HG02759 (cell line): Measurements from ENCODE around the gene PRCC.
"Not testable (repeated sequence)": the region's sequence is repeated elsewhere in the genome, so short reads cannot be mapped to it uniquely, and the experiment has no call there.

Experiments used
- ATAC-seq: cut with Tn5 transposase; IDR thresholded peaks from one replicate; pipeline ENCODE4 v1.9.1; 2021; ENCODE audit warnings: mild to moderate bottlenecking, moderate library complexity; ENCODE audit not compliant: unreplicated experiment

The PRCC gene

DNA sequence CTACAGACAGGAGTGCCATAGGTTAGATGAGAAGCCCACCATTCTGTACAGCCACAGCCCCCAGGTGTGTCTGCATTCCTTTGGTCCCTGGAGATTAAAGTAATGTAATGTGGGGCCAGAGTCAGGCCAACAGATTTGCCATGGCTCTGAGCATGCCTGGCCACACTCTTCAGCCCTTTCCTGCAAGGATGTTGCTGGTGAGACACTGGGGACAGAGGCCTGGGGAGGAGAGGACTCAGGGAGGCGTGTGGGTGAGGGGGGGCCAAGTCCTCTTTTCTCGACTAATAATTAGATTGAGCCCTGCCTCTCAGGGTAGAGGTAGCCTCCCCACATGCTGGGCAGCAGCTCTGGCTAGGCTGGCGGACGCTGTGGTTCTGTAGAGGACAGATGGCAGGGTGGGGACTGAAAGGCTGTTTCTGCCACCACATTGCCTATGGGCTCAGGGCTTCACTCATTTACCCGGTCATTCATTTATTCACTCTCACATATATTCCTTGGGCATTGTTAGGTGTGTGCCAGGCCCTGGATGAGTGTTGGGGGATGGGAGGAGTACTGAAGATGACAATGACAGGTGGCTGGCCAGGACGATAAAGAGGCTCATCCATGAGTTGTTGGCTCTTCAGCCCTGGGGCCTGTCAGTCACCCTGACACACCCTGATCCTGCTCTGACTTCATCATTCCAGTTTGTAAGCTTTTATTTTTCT lies 7.1 kb upstream of the PRCC start:
- no peak for ATAC-seq

DNA sequence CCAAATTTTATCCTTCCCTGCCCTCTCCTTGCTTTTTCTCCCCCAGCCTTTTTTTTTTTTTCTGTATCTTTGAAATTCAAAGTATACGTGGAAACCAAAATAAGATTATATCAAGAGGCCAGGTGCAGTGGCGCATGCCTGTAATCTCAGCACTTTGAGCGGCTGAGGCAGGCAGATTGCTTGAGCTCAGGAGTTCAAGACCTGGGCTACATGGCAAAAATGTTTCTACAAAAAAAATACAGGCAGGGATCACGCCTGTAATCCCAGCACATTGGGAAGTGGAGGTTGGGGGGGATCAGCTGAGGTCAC lies 6.6 kb upstream of the PRCC start:
- ATAC-seq, result no peak

DNA sequence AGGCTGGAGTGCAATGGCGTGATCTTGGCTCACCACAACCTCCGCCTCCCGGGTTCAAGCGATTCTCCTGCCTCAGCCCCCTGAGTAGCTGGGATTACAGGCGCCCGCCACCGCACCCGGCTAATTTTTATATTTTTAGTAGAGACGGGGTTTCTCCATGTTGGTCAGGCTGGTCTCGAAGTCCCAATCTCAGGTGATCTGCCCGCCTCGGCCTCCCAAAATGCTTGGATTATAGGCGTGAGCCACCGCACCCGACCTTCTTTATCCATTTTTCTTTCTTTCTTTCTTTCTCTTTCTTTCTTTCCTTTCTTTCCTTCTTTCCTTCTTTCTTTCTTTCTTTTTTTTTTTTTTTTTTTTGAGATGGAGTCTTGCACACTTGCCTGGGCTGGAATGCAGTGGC lies 2.2 kb upstream of the PRCC start:
- ATAC-seq, result not testable (repeated sequence)

DNA sequence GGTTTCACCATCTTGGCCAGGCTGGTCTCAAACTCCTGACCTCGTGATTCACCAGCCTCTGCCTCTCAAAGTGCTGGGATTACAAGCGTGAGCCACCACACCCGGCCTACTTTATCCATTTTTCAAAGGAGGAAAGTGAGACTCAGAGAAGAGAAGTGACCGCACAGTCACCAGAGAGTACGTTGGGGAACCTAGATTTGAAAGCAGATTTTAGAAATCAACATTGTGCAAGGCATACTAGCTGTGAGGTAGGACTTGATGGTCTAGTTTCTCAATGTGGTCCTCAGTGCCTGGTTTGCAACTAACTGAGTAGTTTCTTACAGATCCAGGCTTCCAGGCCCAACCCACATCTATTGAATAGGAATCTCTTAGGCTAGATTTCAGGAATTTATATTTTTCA lies 1.7 kb upstream of the PRCC start:
- ATAC-seq, result no peak

DNA sequence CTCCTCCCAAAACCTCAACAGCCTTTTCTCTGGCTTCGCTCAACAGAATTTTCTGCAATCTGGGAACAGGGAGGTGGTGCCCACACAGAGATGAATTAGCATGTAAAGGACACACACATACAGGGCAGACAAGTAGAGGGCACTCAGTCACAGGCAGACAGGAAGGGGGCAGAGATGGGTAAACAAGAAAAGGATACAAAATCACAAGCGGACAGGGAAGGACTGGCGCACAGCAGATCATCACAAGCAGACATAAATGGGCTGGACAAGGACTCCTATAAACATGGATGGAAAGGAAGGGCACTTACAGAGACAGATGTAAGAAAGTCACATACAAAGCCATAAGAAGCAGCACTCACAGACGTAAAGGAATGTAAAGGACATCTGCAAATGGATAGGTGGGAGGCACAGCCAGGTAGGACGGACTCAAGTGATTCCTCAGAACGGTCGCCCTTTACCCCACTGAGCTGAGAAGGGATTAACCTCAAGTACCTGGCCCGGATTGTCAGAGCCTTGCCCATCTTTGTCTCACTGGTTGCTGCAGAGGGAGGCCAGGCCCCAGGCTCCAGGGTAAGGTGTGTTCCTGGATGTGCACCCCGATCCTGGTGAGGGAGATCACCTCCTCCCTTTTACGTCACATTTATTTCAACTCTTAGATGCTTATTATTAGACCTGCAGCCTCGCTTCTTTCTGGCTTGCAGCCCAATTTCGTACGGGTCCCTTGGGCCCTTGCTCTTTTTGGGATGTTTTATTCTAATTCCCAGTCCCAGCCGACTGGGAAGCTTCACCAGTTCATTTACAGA lies 836 bp upstream of the PRCC start:
- ATAC-seq, result peak; percentile 12

DNA sequence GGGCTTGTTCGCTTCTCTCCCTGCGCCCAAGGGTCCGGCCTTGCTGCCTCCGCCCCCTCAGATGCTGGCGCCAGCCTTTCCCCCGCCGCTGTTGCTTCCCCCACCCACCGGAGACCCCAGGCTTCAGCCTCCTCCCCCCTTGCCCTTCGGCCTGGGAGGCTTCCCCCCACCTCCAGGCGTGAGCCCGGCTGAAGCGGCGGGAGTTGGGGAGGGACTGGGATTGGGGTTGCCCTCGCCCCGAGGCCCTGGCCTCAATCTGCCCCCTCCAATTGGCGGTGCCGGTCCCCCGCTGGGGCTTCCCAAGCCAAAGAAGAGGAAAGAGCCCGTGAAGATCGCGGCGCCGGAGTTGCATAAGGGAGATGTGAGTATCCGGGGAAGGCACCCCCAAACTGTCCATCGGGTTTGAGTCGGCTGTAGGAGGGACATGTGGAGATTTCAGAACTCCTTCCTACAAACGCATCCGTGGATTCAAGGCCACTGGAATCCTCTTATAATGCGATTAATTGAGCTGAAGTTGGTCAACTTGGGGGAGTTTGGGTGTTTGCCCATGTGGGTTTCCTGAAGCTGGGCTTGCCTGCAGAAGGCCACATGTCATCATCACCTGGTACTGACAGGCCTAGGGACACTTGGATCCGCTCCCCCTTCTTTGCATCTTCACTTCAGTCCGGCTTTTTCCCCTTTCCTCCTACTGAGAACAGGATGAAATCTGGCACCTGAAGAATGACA lies 707 bp downstream of the PRCC start:
- peak; percentile 11 for ATAC-seq

DNA sequence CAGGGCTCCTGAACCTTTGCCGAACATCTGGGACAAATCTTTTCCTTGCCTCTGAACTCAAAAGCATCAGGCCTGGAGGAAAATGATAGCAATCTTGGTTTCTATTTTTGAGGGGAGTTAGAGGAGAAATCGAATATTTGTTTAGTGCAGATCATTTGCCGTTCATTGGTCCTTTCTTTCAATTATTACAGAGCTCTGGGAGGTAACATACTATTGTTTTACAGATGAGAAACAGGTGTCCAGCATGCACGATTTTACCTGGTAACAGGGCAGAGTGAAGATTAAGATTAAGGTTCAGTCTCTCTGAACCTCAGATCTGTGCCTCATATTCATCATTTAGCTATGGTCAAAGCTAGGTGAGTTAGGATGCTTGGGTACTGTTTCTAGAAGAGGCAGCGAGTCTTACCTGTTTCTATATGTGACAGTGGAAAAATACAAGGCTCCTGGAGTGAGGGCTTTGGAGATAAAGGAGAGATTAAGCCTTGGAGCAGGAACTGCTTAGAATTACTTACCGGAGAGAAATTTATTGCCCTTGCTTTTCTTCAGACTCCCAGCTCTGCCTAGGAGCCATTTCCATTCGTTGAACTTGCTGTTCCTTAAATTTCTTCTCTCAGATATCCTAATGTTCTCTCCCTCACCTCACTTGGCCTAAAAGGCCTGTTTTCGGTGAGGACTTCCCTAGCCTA lies 1.4 kb downstream of the PRCC start:
- no peak for ATAC-seq

DNA sequence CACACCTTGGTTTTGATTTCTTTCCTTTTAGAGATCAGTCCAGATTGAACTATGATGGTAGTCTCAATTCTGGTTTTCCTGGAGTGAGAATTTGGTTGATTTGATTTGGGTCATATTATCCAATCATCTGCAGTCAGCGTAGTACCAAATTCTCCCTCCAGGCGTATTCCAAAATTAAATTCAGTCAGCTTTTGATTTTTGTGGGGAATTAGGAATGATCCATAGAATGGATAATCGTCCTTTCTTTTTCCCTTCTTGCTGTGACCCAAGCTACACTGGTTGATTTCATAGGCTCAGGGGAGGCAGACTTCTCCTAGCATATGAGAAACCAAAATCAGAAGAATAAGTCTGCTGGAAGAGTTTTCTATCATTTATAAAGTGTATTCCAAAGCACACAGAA lies 4.9 kb downstream of the PRCC start:
- ATAC-seq, result no peak

DNA sequence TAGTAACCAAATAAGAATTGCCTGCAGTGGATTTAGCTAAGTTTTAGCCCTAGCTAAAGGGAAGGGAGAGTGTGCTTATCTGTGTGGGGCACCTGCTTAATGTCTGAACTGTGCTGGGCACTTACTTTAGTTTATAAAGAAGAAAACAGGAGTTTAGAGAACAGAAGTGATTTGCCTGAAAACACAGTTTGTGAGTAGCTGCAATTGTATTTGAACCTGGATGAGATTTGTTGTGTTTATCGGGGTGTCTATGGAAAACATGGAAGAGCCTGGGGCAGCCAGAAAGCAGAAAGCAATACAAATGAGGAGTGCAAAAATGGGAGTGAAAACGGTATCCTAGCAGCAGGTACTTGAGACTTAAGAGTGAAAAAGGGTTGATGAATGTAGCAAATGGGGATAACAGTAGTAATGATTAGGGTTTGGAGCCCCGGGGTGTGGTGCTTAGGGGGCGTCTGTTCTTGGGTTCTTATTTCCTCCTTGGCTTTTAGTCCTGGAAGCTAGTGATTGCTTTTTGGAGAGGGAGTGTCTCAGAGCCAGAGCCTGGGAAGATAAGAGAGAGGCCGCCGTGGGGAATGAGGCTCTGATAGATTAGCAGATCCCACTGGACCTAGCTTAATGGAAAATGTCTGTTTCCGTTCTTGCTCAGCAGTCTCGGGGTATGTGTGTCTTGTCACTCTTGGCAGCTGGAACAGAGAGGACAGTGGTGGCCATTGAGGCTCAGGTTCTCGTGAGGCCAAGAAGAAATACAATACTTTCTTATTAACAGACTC lies 5.6 kb downstream of the PRCC start:
- ATAC-seq, result no peak

DNA sequence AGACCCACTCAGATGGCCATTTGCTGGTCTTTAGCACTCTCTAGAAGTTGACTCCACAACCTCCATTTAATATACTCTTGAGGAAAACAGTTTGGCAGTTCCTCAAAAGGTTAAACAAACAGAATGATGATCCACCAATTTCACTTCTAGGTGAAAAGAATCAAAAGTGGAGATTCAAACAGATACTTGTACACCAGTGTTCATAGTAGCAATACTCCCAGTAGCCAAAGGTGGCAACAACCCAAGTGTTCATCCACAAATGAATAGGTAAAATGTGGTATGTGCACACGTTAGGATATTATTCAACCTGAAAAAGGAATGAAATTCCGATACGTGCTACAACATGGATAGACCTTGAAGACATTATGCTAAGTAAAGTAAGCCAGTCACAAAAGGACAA lies 6.3 kb downstream of the PRCC start:
- no peak for ATAC-seq

DNA sequence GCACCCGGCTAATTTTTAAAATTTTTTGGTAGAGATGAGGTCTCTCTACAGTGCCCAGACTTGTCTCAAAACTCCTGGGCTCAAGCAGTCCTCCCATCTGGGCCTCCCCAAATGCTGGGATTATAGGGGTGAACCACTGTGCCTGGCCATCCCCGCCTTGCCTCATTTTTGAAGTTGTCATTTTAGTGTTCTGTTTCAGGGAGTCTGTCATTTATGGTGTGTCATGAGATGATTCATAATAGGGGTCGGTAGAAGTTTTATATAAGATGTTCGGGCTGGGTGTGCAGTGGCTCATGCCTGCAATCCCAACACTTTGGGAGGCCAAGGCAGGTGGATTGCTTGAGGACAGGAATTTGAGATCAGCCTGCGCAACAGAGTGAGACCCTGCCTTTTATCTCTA lies 8.5 kb downstream of the PRCC start:
- no peak for ATAC-seq

DNA sequence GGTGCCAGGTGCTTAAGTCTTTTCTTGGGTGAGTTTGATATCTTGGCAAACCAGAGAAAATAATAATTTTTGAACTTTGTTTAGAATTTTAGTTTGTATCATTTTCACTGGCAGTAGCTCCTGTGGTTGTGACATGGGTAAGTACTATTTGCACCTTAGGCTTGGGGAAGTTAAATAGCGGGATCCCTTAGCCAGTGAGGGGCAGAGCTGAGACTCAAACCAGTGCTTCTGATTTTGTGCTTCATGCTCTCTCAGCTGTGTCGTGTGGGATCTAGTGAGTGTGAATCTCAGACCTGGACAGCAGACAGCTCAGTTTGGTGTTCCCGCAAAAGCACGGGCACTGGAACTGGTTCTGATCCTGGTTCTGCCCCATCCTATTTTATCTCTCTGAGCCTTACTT lies 9.6 kb downstream of the PRCC start:
- no peak for ATAC-seq

DNA sequence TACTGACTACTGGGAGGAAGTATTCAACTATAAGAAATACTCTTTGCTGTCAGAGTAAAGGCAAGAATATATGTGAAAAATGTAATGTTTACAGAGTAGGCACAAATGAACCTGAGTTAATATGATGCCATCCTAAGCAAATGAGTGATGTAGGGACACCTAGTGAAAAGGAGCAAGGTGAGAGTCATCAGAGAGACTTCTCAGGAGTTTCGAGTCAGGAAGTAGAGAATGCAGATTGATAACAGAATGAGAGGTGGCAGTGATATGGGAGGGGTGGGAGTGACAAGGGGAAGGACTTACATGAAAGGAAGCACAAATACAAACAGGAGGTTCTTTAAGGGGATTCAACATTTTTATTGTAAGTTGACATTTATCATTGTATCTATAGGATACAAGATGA lies 10.2 kb downstream of the PRCC start:
- ATAC-seq, result no peak

DNA sequence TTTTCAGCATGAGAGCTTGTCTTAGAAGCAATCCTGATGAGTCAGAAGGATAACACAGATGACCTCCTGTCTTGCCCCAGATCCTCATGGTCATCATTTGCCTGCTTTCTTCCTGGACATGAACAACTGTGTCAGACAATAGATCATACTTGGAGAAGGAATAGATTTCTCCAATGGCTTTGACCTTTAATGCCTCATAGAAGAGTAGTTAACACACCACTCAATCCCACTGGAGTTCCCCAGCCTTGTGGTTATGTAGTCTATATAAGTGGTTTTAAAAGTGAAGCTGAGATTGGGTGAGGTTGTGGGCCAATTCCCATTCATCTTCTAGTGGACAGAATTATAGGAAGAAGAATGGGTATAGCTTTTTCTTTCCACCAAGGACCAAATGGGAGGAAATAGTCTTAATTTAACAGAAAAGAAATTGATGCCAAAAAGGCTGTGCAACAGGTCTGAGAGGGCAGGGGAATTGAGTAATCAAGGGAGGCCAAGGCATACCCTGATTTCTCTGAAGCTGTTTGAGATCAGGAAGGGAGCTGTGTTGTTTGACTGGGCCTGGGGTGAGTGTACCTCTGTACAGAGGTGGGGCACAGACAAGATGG lies 14.4 kb downstream of the PRCC start:
- no peak for ATAC-seq

DNA sequence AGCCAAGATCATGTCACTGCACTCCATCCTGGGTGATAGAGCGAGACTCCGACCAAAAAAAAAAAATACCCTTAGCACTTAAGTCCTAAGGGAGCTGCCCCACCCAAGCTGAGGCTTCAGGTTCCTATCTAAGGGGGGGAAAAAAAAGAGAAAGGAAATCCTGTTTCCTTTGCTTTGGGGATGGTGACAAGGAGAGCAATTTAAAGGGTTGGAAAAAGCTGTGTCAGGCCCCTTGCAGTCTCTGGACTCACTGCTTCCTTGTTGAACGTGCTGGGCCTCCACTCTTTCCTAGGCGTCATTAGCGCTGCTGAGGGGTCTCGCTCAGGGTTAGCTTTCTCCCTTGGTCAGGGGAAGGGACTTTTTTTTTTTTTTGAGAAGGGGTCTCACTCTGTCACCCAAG lies 18.1 kb downstream of the PRCC start:
- ATAC-seq, result no peak

DNA sequence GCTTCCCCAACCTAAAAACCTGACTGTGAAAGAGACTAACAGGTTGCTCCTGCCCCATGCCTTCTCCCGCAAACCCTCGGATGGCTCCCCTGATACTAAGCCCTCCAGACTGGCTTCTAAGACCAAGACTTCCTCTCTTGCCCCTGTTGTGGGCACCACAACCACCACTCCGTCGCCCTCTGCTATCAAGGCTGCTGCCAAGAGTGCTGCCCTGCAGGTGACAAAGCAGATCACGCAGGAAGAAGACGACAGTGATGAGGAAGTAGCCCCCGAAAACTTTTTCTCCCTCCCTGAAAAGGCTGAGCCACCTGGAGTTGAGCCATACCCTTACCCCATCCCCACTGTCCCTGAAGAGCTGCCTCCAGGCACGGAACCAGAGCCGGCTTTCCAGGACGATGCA lies 19.3 kb downstream of the PRCC start:
- ATAC-seq, result no peak

DNA sequence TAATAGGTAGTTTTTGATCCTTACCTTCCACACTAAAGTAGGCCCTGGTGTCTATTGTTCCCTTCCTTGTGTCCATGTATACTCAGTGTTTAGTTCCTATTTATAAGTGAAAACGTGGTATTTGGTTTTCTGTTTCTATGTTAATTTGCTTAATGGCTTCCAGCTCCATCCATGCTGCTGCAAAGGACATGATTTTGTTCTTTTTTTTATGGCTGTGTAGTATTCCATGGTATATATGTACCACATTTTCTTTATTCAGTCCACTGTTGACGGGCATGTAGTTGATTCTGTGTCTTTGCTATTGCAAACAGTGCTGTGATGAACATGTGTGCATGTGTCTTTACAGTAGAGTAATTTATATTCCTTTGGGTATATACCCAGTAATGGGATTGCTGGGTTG lies 20.8 kb downstream of the PRCC start:
- ATAC-seq, result no peak

DNA sequence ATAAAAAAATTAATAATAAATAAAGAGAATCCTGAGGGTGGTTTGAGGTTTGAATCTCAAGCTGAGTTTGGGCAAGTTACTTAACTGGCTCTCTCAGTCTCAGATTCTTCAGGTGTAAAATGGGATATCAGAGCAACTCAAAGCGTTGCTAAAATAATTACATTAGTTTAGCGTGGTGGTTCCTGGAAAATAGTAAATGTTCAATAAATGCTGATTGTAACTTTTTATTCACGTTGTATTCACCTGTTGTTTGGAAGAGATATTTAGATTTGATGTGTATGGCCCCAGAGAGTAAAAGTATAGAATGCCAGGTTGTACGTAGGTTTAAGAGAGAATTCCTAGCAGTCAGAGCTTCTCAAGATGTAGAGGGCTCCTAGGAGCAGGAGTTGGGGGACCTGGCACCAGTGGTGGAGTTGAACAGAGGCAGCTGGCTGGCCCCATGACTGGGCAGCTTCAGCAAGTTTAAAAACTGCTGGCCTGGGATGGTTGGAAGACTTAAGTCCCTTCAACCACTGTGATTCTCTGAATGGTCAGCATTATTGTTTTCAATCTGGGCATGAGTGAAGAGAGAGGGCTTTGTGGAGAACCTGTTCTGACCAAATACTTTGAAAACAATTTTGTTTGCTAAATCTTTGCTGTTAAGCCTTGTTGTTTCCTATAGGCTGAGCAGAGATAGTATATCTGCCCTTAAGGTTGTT lies 22.4 kb downstream of the PRCC start:
- ATAC-seq, result no peak

DNA sequence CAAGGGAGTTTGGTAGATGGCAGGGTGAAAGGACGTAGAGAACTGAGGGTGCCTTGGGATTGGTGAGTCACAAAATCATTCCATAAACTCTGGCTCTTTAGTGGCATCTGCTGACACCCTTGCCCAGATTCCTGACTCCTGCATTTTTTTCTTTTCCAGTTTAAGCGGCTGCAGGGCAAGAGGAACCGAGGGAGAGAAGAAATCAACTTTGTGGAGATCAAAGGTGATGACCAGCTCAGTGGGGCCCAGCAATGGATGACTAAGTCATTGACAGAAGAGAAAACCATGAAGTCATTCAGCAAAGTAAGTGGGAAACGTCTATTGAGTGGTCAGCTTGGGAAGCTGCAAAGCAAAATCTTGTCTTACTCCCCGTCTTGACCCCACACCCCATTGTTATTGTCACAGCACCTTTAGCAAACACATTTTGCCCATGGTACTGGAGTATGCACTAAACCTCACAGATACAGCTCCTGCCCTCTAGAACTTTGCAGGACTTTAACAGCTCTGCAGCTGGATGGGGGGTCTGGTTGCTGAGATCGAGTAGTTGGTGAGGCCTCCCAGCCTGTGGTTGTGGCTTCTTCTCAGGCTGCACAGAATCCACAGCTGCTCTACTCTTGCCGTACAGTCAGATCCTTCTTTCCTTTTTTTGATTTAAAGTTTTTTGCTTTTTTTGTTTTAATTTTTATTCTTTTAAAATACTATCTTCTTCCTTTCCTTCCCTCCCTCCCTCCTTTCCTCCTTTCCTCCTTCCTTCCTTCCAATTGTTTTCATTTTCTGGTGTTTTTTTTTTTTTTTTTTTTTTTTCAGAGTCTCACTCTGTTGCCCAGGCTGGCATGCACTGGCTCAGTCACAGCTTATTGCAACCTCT lies 27.4 kb downstream of the PRCC start:
- no peak for ATAC-seq
